ENCODE results near the gene TTLL7. TPM values are rescaled to one million over a fixed set of nuclear protein-coding genes. Genes with fewer than 3 reads are reported as not detected.
A peak's percentile ranks its signal among the peaks of the same experiment; 100 is the strongest.

The TTLL7 gene
- total and polyA plus RNA-seq, 9 of the 15 experiments (the other 6 are each of a cell fraction or from before 2014, with no cell fraction given): 0.63 to 2.6 (median 1.7) TPM

DNA sequence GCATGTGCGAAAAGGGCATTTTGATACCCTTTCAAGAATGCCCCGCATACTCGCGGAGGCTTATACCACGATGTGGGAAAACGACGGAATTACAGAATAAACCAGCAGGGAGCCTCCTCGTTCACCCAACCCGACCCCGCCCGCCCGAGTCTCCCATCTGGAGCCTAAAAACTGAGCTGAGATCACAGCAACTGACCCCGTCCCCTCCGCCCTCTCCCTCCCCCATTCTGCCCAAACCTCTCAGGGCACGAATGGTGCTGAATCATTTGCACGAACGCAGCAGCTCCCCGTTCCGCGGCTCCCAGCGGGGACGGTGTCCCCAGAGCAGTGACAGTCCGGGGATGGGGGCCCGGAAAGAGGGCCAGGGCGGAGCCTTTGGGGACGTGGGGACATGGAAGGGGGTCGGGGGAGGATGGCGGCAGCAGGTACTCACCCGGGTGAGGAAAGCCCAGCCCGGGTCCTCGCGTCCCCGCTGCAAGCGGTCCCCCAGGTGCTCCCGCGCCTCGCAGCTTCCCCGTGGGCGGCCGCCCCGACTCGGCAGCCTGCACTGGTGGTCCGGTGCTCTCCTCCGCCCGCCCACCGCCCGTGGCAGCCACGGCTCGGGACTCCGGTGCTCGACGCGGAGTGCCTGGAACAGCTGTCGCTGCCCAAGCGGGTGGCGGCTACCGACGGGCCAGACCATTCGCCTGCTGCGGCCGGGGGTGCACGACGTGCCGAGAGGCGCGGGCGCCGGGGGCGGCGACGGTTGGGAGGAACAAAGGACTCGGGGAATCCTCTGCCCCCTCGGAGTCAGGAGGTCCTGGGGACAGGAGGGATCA is at the start of gene TTLL7 (continued):
- peak; percentile 96 for TF ChIP-seq TOE1 (IDR thresholded peaks at IDR 0.05; ENCODE audit: borderline replicate concordance)
- TF ChIP-seq TOE1 (CRISPR knock-in tag; IDR thresholded peaks at IDR 0.05; ENCODE audit: borderline replicate concordance, low read depth): no peak
- TF ChIP-seq ZNF668 (CRISPR knock-in tag; IDR thresholded peaks at IDR 0.05): no peak
- no peak for TF ChIP-seq ZNF764 (CRISPR knock-in tag; IDR thresholded peaks at IDR 0.05; ENCODE audit: low read depth)
- no peak for TF ChIP-seq U2AF2 (optimal IDR thresholded peaks at IDR 0.05; ENCODE audit: low read depth, low read length)
- TF ChIP-seq NFE2 (IDR thresholded peaks at IDR 0.05; ENCODE audit: low read depth): peak; percentile 56
- TF ChIP-seq ZNF146 (CRISPR knock-in tag; IDR thresholded peaks at IDR 0.05; ENCODE audit: unreplicated experiment): no peak
- TF ChIP-seq MXD1 (CRISPR knock-in tag; IDR thresholded peaks at IDR 0.05; ENCODE audit: borderline replicate concordance, poor library complexity, severe bottlenecking): no peak
- TF ChIP-seq EGR1 (conservative IDR thresholded peaks at IDR 0.05): peak; percentile 91
- TF ChIP-seq YBX1 (IDR thresholded peaks at IDR 0.05): no peak
- TF ChIP-seq FUS (optimal IDR thresholded peaks at IDR 0.05; ENCODE audit: low read depth, low read length): no peak
- no peak for TF ChIP-seq SMARCB1 (IDR thresholded peaks at IDR 0.05; ENCODE audit: insufficient read length, low read depth)
- TF ChIP-seq, protein P1, sequence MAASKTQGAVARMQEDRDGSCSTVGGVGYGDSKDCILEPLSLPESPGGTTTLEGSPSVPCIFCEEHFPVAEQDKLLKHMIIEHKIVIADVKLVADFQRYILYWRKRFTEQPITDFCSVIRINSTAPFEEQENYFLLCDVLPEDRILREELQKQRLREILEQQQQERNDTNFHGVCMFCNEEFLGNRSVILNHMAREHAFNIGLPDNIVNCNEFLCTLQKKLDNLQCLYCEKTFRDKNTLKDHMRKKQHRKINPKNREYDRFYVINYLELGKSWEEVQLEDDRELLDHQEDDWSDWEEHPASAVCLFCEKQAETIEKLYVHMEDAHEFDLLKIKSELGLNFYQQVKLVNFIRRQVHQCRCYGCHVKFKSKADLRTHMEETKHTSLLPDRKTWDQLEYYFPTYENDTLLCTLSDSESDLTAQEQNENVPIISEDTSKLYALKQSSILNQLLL (CRISPR knock-in tag; IDR thresholded peaks at IDR 0.05; ENCODE audit: borderline replicate concordance): no peak
- TF ChIP-seq POLR2A (conservative IDR thresholded peaks at IDR 0.05): no peak
- TF ChIP-seq KLF1 (tag; IDR thresholded peaks at IDR 0.05): peak; percentile 75; the same call in 1 of the 2 replicates
- no peak for TF ChIP-seq HNRNPK (IDR thresholded peaks at IDR 0.05; ENCODE audit: low read depth, low read length, poor library complexity, severe bottlenecking)
- no peak for TF ChIP-seq IRF9 (tag; IDR thresholded peaks at IDR 0.05)
- TF ChIP-seq MCM7 (IDR thresholded peaks at IDR 0.05): no peak
- TF ChIP-seq, protein P2, sequence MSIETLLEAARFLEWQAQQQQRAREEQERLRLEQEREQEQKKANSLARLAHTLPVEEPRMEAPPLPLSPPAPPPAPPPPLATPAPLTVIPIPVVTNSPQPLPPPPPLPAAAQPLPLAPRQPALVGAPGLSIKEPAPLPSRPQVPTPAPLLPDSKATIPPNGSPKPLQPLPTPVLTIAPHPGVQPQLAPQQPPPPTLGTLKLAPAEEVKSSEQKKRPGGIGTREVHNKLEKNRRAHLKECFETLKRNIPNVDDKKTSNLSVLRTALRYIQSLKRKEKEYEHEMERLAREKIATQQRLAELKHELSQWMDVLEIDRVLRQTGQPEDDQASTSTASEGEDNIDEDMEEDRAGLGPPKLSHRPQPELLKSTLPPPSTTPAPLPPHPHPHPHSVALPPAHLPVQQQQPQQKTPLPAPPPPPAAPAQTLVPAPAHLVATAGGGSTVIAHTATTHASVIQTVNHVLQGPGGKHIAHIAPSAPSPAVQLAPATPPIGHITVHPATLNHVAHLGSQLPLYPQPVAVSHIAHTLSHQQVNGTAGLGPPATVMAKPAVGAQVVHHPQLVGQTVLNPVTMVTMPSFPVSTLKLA (conservative IDR thresholded peaks at IDR 0.05): peak in 1 of 2 experiments; percentile 79; a peak in 2 of 4 replicates
- no peak for TF ChIP-seq TARDBP (IDR thresholded peaks at IDR 0.05)
- TF ChIP-seq, protein P3, sequence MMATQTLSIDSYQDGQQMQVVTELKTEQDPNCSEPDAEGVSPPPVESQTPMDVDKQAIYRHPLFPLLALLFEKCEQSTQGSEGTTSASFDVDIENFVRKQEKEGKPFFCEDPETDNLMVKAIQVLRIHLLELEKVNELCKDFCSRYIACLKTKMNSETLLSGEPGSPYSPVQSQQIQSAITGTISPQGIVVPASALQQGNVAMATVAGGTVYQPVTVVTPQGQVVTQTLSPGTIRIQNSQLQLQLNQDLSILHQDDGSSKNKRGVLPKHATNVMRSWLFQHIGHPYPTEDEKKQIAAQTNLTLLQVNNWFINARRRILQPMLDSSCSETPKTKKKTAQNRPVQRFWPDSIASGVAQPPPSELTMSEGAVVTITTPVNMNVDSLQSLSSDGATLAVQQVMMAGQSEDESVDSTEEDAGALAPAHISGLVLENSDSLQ (IDR thresholded peaks at IDR 0.05): no peak
